Activated CD4-positive, alpha-beta T cell treated with anti-CD3 and anti-CD28 coated beads, Interleukin-2, amount 10 ng/mL, durations not matched to agents 7 days and 5 days (primary cell): ENCODE results near the gene OGFOD3. TPM values are rescaled to one million over a fixed set of nuclear protein-coding genes. Genes with fewer than 3 reads are reported as not detected.
"Not testable (repeated sequence)": the region's sequence is repeated elsewhere in the genome, so short reads cannot be mapped to it uniquely, and the experiment has no call there.

Experiments used
- CTCF ChIA-PET: fragments of 350-600 bp; sonication (Branson Sonifier 250); formaldehyde crosslinking; loops from one replicate; lab custom pipeline; 2021; ENCODE audit warnings: antibody characterized with exemption; lab: Charles Lee
- POLR2A ChIA-PET: fragments of 350-600 bp; sonication (Branson Sonifier 250); formaldehyde crosslinking; loops from one replicate; lab custom pipeline; 2021; ENCODE audit warnings: antibody characterized with exemption; lab: Charles Lee
- DNase-seq: peaks from one replicate; pipeline ENCODE4 v3.0.0-alpha.2; 2020
- H3K27ac Mint-ChIP-seq: one replicate; pipeline ENCODE4 v1.8.0; 2021; ENCODE audit warnings: mild to moderate bottlenecking, moderate library complexity, mixed read lengths
- H3K27me3 Mint-ChIP-seq: one replicate; pipeline ENCODE4 v1.8.0; 2021; ENCODE audit warnings: mixed read lengths
- H3K36me3 Mint-ChIP-seq: one replicate; pipeline ENCODE4 v1.8.0; 2021; ENCODE audit warnings: low read depth, mixed read lengths
- H3K4me1 Mint-ChIP-seq: one replicate; pipeline ENCODE4 v1.8.0; 2021; ENCODE audit warnings: mixed read lengths
- H3K4me3 Mint-ChIP-seq: one replicate; pipeline ENCODE4 v1.8.0; 2021; ENCODE audit warnings: mild to moderate bottlenecking, moderate library complexity, mixed read lengths
- H3K9me3 Mint-ChIP-seq: one replicate; pipeline ENCODE4 v1.8.0; 2021; ENCODE audit warnings: mixed read lengths
- total RNA-seq, 2 experiments: library from RNA; stranded (reverse); gene quantifications; one replicate each; pipeline ENCODE4 v1.2.3, GENCODE V29; 2021

Gene OGFOD3, protein sequence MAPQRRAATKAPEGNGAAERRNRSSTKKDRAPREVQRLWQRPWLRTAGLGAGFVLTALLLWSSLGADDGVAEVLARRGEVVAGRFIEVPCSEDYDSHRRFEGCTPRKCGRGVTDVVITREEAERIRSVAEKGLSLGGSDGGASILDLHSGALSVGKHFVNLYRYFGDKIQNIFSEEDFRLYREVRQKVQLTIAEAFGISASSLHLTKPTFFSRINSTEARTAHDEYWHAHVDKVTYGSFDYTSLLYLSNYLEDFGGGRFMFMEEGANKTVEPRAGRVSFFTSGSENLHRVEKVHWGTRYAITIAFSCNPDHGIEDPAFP
- total RNA-seq: 10 to 100 TPM; 23.8 to 28.0 TPM

DNA sequence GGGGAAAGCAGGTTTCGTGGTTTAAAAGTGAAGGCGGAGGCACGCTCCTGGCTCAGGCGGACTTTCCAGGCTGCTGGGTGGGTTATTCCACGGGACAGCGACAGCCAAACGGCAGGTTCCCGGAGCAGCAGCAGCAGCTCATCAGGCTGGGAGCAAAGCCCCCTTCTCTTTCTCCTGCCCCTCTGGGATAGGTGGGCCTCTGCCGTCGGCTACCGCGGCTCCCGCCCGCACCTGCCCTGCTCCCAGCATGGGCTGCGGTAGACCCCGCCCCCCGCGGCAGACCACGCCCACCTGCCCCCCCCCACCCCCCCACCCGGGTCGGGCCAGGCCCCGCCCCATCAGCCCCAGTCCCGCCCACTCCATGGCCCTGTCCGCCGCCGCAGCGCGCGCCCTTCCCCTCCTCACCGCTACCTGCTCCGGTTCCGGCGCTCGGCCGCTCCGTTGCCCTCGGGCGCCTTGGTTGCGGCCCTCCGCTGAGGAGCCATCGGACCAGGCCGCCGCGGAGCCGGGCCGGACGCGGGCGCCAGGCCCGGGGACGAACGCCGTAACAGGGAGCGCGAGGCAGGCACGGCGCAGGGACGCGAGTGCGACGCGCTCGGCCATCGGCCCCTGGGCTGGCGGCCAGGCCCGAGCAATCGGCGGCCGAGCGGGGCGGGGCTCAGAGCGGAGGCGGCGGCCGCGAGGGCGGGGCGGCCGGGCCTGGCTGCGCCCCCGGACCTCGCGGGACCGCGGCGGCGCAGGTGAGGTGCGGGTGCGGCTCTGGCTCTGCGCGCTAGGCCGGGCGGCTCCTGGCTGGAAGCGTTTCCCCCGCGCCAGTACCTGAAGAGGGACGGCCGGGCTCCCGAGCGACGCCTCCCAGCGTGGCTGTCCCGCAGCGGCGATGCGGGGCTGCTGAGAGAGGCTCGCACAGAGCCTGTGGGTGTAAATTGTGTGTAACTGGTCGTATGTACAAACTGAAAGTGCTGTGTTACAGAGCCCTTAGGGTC lies at the start of gene OGFOD3, which contains the start of gene HEXD:
Gene OGFOD3, minus strand, starts transcription at position 586 of the 986 bp plus-strand sequence. Its CDS starts 101 bp downstream, at position 485.
Gene HEXD, plus strand, starts transcription at position 347 of the 986 bp plus-strand sequence. CDS start 1,453 bp downstream, outside the sequence.
- peaks cover 2% of the 10 kb centered on the region for H3K9me3 Mint-ChIP-seq
- peak; percentile 81 for DNase-seq
- POLR2A ChIA-PET: interaction anchor here (0.6 to 0.7 kb wide), 4 partner anchors 24 to 174 kb away, joined by 3 to 8 read pairs (median 4); partner anchors contain the start of gene CD7
- H3K4me1 Mint-ChIP-seq: peaks cover 43% of the 10 kb centered on the region
- H3K27ac Mint-ChIP-seq: peak within 1 kb of the TSS; percentile 88
- H3K36me3 Mint-ChIP-seq: peaks cover 34% of the 10 kb centered on the region
- CTCF ChIA-PET: interaction anchor here (1.4 kb wide), 1 partner anchor 142 kb away, joined by 3 read pairs; no protein-coding TSS in a partner anchor
- H3K4me3 Mint-ChIP-seq: peak within 1 kb of the TSS; percentile 83
- H3K27me3 Mint-ChIP-seq: no peaks in the 10 kb centered on the region

DNA sequence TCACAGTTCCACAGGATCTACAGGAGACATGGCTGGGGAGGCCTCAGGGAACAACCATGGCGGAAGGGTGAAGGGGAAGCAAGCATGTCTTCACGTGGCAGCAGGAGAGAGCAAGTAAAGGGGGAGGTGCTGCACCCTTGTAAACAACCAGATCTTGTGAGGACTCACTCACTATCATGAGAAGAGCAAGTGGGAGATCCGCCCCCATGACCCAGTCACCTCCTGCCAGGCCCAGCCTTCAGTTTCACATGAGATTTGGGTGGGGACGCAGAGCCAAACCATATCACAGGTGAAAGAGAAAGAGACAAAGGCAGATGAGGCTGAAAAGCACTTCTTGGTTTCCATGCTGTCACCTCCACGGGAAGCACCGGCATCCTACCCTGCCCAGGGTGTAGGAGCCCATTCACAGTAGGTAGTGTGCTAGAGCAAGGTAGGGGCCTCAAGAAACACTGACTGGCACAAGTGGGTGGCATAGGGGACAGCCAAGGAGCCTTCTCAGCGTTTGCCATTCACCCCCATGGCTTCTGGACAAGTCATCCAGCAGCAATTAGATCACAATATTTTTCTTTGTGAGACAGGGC lies 46.7 kb upstream of the OGFOD3 start:
- H3K27ac Mint-ChIP-seq: no peak overlapping the region
- DNase-seq: no peak
- ChIA-PET CTCF (no interaction called here), POLR2A (no interaction called here)
- no peaks in the 10 kb centered on the region for H3K27me3 Mint-ChIP-seq
- H3K9me3 Mint-ChIP-seq: no peaks in the 10 kb centered on the region
- no peak overlapping the region for H3K4me3 Mint-ChIP-seq
- H3K4me1 Mint-ChIP-seq: peaks cover 45% of the 10 kb centered on the region
- peaks cover 76% of the 10 kb centered on the region for H3K36me3 Mint-ChIP-seq

DNA sequence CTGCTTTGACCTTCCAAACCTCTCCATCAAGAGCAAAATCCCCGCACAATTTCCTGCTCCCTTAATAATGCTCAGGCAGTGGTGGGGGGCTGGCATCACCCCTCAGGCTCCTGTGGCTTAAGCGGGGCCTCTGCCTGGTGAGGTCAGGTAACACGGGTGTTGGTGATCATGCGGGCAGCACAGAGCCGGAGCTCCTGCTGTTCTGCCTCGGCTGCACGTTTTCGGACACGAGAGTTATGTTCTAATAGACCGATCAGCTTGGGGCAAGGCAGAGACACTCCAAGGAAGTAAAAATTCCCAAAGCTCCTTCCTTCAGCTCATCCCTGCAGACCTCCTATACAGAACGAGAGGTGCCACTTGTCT lies 46.2 kb upstream of the OGFOD3 start:
- H3K27ac Mint-ChIP-seq: no peak overlapping the region
- H3K4me1 Mint-ChIP-seq: peaks cover 46% of the 10 kb centered on the region

DNA sequence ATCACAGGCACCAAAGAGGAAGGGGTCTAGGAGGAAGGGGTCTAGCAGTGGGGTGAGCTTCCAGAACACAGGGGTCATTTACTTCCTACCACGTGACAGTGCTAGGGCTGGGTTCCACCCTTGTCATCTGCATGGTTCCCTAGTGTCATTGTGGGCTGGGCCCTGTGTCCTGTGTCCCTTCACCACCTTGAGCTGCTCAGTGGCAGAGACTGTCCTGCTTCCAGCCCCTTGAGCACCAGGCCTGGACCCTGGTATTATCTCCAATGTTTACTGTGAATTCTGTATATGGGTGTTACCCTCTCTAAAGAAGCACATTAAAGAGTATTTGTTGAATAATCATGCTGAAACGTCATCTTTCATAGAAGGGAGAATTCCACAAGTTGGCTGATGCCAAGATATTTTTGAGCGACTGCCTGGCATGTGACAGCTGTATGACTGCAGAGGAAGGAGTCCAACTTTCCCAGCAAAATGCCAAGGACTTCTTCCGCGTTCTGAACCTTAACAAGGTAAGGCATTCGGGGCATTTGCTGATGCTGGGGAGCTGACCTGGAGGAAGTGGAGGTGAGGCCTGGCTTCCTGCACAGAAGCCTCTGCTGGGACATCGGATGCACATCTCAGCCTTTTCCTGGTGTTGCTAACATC lies 45.7 kb upstream of the OGFOD3 start:
- H3K36me3 Mint-ChIP-seq: peaks cover 71% of the 10 kb centered on the region
- no peaks in the 10 kb centered on the region for H3K9me3 Mint-ChIP-seq
- ChIA-PET CTCF (interaction anchor here (0.5 kb wide), 1 partner anchor 637 kb away, joined by 4 read pairs; no protein-coding TSS in a partner anchor), POLR2A (no interaction called here)
- H3K4me1 Mint-ChIP-seq: peaks cover 51% of the 10 kb centered on the region
- no peak overlapping the region for H3K4me3 Mint-ChIP-seq
- no peak overlapping the region for H3K27ac Mint-ChIP-seq
- no peaks in the 10 kb centered on the region for H3K27me3 Mint-ChIP-seq
- DNase-seq: no peak

More for the DNA sequence above, 46.2 kb upstream of the OGFOD3 start:
- CTCF ChIA-PET: interaction anchor here (0.5 kb wide), 1 partner anchor 637 kb away, joined by 4 read pairs; no protein-coding TSS in a partner anchor
- Mint-ChIP-seq H3K36me3 (peaks cover 76% of the 10 kb centered on the region), H3K9me3 (no peaks in the 10 kb centered on the region), H3K27me3 (no peaks in the 10 kb centered on the region), H3K4me3 (no peak overlapping the region)
- no peak for DNase-seq
- POLR2A ChIA-PET: no interaction called here

DNA sequence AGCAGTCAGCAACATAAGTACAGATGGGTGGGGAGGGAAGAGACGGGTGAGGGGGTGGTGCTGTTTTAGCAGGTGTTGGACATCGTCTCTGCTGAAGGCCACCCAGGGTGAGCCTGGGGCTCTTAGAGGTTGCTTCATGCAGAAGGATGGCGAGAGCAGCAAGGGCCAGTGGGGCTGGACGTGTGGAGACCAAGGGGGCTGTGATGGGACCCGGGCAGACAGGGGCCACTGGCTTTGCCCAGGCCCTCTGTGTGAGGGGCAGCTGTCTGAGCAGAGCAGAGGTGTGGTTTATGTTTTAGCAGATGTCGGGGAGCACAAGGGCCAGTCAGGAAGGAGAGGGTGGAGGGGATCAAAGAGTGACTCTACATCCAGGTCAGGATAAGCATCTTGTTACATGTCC lies 45.0 kb upstream of the OGFOD3 start:
- Mint-ChIP-seq H3K4me1 (peaks cover 49% of the 10 kb centered on the region), H3K27me3 (no peaks in the 10 kb centered on the region), H3K27ac (no peak overlapping the region), H3K9me3 (no peaks in the 10 kb centered on the region), H3K36me3 (peaks cover 64% of the 10 kb centered on the region), H3K4me3 (no peak overlapping the region)
- DNase-seq: no peak
- ChIA-PET POLR2A (interaction anchor here (0.7 kb wide), 1 partner anchor 12 kb away, joined by 3 read pairs; no protein-coding TSS in a partner anchor), CTCF (interaction anchor here (0.7 kb wide), 1 partner anchor 32 kb away, joined by 3 read pairs; no protein-coding TSS in a partner anchor)

DNA sequence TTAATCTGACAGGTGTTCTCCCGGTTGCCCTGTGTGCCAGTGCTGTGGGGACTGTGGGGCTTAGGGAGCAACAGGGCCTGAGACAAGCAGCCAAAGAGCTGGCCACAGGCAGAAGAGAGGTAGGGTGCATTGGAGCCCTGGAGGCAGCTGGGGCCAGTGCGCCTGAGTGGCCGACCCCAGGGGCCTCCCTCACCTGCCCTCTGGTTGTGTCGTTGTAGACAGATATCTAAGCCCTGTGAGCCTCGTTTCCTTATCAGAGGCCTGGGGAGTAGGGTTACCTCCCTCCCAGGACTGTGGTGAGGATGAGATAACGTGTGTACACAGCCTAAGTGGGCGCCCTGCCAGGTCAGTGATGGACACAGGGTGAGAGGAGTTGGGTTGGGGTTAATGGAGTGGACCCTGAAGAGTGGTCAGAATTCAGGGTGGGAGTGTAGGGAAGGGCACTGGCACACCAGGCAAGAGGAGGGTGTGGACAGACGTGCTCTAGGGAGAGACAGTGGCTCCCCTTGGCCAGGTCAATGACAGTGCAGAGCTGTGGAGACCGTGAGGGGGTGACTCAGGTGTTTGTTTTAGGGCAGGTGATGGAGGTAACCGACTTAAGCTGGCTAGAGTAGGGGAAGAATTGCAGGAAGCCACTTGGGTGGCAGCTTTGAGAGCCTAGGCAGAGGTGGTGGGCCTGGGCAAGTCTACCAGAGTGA lies 43.6 kb upstream of the OGFOD3 start:
- Mint-ChIP-seq H3K36me3 (peaks cover 65% of the 10 kb centered on the region), H3K4me1 (peaks cover 60% of the 10 kb centered on the region), H3K9me3 (no peaks in the 10 kb centered on the region), H3K27me3 (no peaks in the 10 kb centered on the region), H3K27ac (no peak overlapping the region), H3K4me3 (peak overlapping the region; percentile 6)
- ChIA-PET POLR2A (no interaction called here), CTCF (no interaction called here)
- DNase-seq: no peak

DNA sequence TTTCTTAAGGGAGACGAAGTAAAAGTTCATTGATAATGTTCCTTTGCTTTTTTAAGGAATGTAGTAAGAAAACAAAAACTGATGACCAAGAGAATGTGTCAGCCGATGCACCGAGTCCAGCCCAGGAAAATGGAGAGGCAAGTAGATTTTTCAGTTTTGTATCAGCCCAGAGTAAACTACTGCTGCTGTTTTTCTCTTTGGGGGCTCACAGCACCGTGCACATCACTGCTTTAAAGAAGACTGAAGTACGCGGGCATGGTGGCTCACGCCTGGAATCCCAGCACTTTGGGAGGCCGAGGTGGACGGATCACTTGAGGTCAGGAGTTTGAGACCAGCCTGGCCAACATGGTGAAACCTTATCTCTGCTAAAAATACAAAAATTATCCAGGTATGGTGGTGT lies 41.5 kb upstream of the OGFOD3 start:
- Mint-ChIP-seq H3K36me3 (peaks cover 51% of the 10 kb centered on the region), H3K4me1 (peaks cover 59% of the 10 kb centered on the region), H3K4me3 (peak overlapping the region; percentile 94)
- H3K9me3 Mint-ChIP-seq, DNase-seq, POLR2A ChIA-PET, H3K27me3 Mint-ChIP-seq, H3K27ac Mint-ChIP-seq: not testable (repeated sequence)
- CTCF ChIA-PET: interaction anchor here (1.0 to 1.3 kb wide), 2 partner anchors 14 to 36 kb away, joined by 3 to 7 read pairs; no protein-coding TSS in a partner anchor

DNA sequence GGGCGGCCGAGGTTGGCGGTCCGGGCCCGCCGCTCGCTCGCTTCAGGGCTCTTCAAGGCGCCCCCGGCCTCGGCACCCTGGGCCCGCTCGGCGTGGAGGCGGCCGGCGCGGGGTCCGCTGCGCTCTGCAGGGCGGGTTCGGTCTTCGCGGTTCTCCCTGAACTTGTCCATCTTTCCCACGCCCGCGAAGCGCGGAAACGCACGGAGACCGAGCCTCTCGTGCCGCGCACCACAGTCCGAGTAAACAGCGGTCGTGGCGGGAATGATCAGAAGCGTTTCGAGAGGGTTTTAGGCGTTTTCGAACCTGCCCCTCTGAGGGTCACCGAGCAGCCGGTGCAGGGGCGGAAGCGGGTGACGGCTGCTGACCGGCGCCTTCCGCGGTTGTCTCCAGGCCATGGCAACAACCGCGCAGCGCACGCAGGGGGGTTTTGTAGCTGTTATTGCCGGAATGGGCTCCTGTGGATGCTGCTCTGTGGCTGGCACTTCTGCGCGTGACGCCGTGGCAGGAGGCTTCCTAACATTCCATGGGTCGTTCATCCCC lies 40.6 kb upstream of the OGFOD3 start:
- Mint-ChIP-seq H3K27ac (peak overlapping the region; percentile 86), H3K9me3 (peaks cover 5% of the 10 kb centered on the region), H3K4me1 (peaks cover 49% of the 10 kb centered on the region), H3K36me3 (peaks cover 46% of the 10 kb centered on the region), H3K4me3 (peak overlapping the region; percentile 94), H3K27me3 (no peaks in the 10 kb centered on the region)
- peak; percentile 47 for DNase-seq
- ChIA-PET POLR2A (no interaction called here), CTCF (no interaction called here)

DNA sequence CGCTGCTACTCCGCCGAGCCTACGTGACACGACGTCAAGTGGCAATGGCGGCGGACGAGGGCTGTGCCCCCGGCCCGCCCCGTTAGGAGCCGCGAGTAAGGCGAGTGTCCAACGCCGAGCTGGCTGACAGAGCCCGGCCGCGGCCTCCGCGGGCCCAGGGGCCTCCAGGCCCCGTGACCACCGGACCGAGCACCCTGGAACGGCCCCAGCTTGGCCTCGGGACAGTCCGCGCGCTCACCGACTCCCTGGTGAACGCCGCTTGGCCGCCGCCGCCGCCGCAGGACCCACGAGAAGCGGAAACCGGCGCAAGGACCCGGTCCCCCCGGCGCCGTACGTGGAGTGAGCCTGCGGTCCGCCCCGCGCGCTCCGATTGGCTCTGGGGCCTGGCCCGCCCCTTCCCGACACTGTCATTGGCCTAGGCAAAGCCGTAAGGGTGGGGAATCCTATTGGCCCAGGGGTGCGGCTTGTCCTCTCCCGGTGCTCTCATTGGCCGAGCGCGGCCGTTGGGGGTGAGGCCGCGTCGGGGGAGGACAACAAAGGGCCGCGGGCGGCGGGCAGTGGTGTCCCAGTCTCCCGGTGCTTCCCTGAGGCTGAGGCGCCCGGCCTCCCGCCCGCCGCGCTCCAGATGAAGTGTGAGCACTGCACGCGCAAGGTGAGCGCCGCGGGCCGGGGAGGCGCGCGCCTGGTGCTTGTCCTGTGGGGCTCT lies 39.9 kb upstream of the OGFOD3 start, which contains the start of gene NARF:
Gene NARF, plus strand, starts transcription at position 563 of the 706 bp plus-strand sequence. Its CDS starts 63 bp downstream, at position 626.
- Mint-ChIP-seq H3K9me3 (peaks cover 5% of the 10 kb centered on the region), H3K36me3 (peaks cover 44% of the 10 kb centered on the region), H3K4me1 (peaks cover 43% of the 10 kb centered on the region), H3K27me3 (no peaks in the 10 kb centered on the region), H3K4me3 (peak within 1 kb of the TSS; percentile 94), H3K27ac (peak within 1 kb of the TSS; percentile 93)
- ChIA-PET CTCF (no interaction called here), POLR2A (interaction anchor here (1.0 kb wide), 1 partner anchor 12 kb away, joined by 3 read pairs; no protein-coding TSS in a partner anchor)
- DNase-seq: peak; percentile 98

DNA sequence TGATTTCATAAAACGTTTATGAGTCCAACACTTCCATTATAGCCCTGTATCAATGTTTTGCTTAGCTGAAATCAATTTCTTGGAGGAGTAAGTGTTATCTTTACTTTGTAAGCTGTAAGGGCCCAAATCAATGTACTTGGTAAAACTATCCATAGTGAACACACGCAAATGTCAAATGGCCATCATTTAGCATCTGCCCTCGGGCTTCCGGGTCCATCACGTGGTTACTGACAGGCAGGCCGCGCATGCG lies 39.5 kb upstream of the OGFOD3 start:
- peaks cover 41% of the 10 kb centered on the region for H3K4me1 Mint-ChIP-seq

More for the DNA sequence above, 39.5 kb upstream of the OGFOD3 start:
- peak overlapping the region; percentile 93 for H3K27ac Mint-ChIP-seq
- H3K36me3 Mint-ChIP-seq: peaks cover 43% of the 10 kb centered on the region
- DNase-seq: no peak
- CTCF ChIA-PET: no interaction called here
- H3K9me3 Mint-ChIP-seq: peaks cover 8% of the 10 kb centered on the region
- POLR2A ChIA-PET: interaction anchor here (1.0 kb wide), 1 partner anchor 11 kb away, joined by 3 read pairs; no protein-coding TSS in a partner anchor
- no peaks in the 10 kb centered on the region for H3K27me3 Mint-ChIP-seq
- H3K4me3 Mint-ChIP-seq: peak overlapping the region; percentile 94
